Thyroid gland (tissue), 4 donors: ENCODE results near the gene TMEM258. TPM values are rescaled to one million over a fixed set of nuclear protein-coding genes. Genes with fewer than 3 reads are reported as not detected.

Experiments
- DNase-seq, 2 donors: peaks; one replicate each; pipeline ENCODE4 v3.0.0-alpha.2; 2019
- H3K27ac ChIP-seq, 3 donors: fragments of 200-600 bp; sonication (generic); 1 replicate in 2 of 3; 2 replicates in 1 of 3; pipeline ENCODE4 v1.5.1; 2016 to 2019; ENCODE audit warnings: mild to moderate bottlenecking in 1 of 3, moderate library complexity in 1 of 3
- H3K27me3 ChIP-seq: fragments of 200-600 bp; sonication (generic); one replicate; pipeline ENCODE4 v1.5.1; 2019
- H3K36me3 ChIP-seq, 2 donors: fragments of 200-600 bp; sonication (generic); one replicate each; pipeline ENCODE4 v1.5.1; 2016 to 2019
- H3K4me1 ChIP-seq, 2 donors: fragments of 200-600 bp; sonication (generic); one replicate each; pipeline ENCODE4 v1.5.1; 2017 to 2019
- H3K4me3 ChIP-seq, 3 donors: fragments of 200-600 bp; sonication (generic); replicated peaks in 1 of 3; 1 replicate in 2 of 3; 2 replicates in 1 of 3; pipeline ENCODE4 v1.5.1; 2016; ENCODE audit warnings: mild to moderate bottlenecking in 1 of 3
- H3K9me3 ChIP-seq: fragments of 200-600 bp; sonication (generic); one replicate; pipeline ENCODE4 v1.5.1; 2017
- CTCF ChIP-seq, 6 experiments: fragments of 200-600 bp in 3 of 6; fragments of 450-650 bp in 3 of 6; sonication (generic) in 3 of 6; IDR thresholded peaks; one replicate each; pipeline ENCODE4 v1.5.1; 2016 to 2019; ENCODE audit warnings: antibody characterized with exemption in 6 of 6, mild to moderate bottlenecking in 2 of 6, inconsistent platforms in 1 of 6, moderate library complexity in 1 of 6
- POLR2A ChIP-seq, 2 donors: fragments of 450-650 bp; IDR thresholded peaks; one replicate each; pipeline ENCODE4 v1.6.1; 2017; ENCODE audit warnings: antibody characterized with exemption in 2 of 2, mild to moderate bottlenecking in 2 of 2, moderate library complexity in 1 of 2
- whole genome bisulfite sequencing, 2 donors: methylation state at CpG; one replicate each; pipeline ENCODE4 v1.1.5; 2017; 5-methylcytosine and 5-hydroxymethylcytosine counted together
- intact Hi-C: fragments of 100-400 bp; cut with DNase I; formaldehyde crosslinking; loops from one replicate; pipeline ENCODE4 v1.15.1; 2023
- total RNA-seq, 4 donors: library from RNA; depleted of rRNA; stranded (reverse); fragments of >200 nt; gene quantifications; one replicate each; pipeline ENCODE4 v1.2.3, GENCODE V29; 2016

Gene TMEM258
- total RNA-seq, 4 donors from 2014 or later: 28.0 to 57.9 (median 48.1) TPM

GRCh38 chr11:61771985-61772455 lies 20.4 kb downstream of the TMEM258 start:
- no peaks in the 10 kb centered on the region for H3K36me3 ChIP-seq
- H3K4me1 ChIP-seq: peaks cover under 1 to 5% of the 10 kb centered on the region in 2 donors
- no peaks in the 10 kb centered on the region for H3K9me3 ChIP-seq
- 41 to 52% methylated on average over 5 to 7 of the region's 7 CpGs for WGBS, 2 donors
- no peak overlapping the region for H3K4me3 ChIP-seq
- TF ChIP-seq CTCF (IDR thresholded peaks at IDR 0.05) (no peak), POLR2A (IDR thresholded peaks at IDR 0.05) (no peak)
- H3K27me3 ChIP-seq: no peaks in the 10 kb centered on the region
- no peak for DNase-seq
- no peak overlapping the region for H3K27ac ChIP-seq
- intact Hi-C loops: no loop called here

DNA sequence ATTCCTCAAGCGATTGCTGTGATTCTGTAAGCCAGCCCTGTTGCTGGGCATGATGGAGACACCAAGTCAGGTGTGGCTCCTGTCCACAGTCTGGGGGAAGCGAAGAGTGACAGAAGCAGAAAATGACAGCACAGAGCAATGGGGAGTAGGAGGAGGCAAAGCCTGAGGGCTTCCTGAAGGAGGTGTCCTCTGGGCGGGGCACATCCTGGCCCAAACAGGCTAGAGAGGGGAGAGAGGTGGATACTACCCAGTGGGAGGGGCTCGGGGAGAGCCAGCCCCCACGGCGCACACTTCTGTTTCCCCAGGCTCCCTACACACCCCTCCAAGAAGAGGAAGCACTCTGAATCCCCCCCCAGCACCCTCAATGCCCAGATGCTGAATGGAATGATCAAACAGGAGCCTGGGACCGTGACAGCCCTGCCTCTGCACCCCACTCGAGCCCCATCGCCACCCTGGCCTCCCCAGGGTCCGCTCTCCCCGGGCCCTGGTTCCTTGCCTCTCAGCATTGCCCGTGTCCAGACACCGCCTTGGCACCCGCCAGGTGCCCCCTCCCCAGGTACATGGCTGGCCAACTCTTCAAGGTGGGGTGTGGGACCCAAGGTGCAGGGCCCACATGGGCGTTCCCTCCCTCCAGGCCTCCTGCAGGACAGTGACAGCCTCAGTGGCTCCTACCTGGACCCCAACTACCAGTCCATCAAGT lies 21.1 kb downstream of the TMEM258 start:
- WGBS, 2 donors: 88 to 90% methylated on average over 15 of the region's 15 CpGs
- peaks cover 0 to 5% of the 10 kb centered on the region in 2 donors for H3K4me1 ChIP-seq
- no peak overlapping the region for H3K27ac ChIP-seq
- TF ChIP-seq POLR2A (IDR thresholded peaks at IDR 0.05) (no peak), CTCF (IDR thresholded peaks at IDR 0.05) (no peak)
- no peak for DNase-seq
- no peaks in the 10 kb centered on the region for H3K27me3 ChIP-seq
- intact Hi-C loops: no loop called here
- no peak overlapping the region for H3K4me3 ChIP-seq
- no peaks in the 10 kb centered on the region for H3K36me3 ChIP-seq
- no peaks in the 10 kb centered on the region for H3K9me3 ChIP-seq

- H3K4me1 ChIP-seq: peaks cover 0 to 5% of the 10 kb centered on the region in 2 donors
- H3K27ac ChIP-seq: no peak overlapping the region
- intact Hi-C loops: no loop called here
- H3K4me3 ChIP-seq: no peak overlapping the region
- DNase-seq: no peak
- no peaks in the 10 kb centered on the region for H3K36me3 ChIP-seq
- TF ChIP-seq CTCF (IDR thresholded peaks at IDR 0.05) (no peak), POLR2A (IDR thresholded peaks at IDR 0.05) (no peak)
- H3K27me3 ChIP-seq: no peaks in the 10 kb centered on the region
- no peaks in the 10 kb centered on the region for H3K9me3 ChIP-seq
- WGBS, 2 donors: 89 to 95% methylated on average over 12 to 19 of the region's 20 CpGs
Observed at GRCh38 chr11:61769946-61770683, 22.3 kb downstream of the TMEM258 start.

DNA sequence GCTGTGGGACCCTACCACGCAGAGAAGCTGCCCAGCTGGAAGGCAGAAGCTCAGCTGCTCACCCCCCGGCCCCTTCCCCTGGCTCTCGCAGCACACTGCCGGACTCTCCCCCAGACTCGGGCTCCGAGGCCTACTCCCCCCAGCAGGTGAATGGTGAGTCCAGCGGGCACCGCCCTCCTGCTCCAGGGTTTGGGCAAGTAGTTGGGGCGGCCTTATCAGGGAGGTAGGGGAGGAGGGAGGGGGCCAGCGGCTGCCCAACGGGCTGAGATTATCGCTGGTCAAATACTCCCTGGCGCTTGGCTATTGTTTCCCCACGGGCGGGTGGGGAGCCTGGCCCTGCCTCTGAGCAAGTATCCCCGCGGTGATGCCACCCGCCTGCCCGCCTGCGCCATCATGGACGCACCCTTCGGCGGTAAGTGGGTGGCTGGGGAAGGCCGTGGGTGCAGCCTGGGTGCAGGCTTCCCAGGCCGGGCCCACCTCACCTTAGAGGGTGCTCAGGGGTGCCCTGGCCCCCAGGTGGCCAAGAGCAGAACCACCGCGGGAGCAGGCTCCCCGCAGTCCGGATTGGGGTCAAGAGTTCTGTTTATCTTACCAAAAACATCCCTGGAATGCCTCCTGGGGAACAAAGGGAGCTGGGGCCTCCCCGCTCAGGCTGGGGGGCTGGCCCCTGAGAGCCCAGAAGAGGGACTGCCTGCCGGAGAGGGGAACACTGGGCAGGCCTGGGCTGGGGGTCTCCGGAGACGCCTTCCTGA lies 23.1 kb downstream of the TMEM258 start:
- intact Hi-C loops: no loop called here
- Histone ChIP-seq H3K4me3 (no peak overlapping the region), H3K27ac (no peak overlapping the region), H3K4me1 (peaks cover 0 to 5% of the 10 kb centered on the region in 2 donors), H3K9me3 (no peaks in the 10 kb centered on the region), H3K36me3 (no peaks in the 10 kb centered on the region), H3K27me3 (no peaks in the 10 kb centered on the region)
- WGBS, 2 donors: 79 to 81% methylated on average over 9 to 10 of the region's 33 CpGs
- DNase-seq: no peak
- no peak for TF ChIP-seq POLR2A (IDR thresholded peaks at IDR 0.05)
- no peak for TF ChIP-seq CTCF (IDR thresholded peaks at IDR 0.05)
